Measurements from ENCODE around the gene SIM2.

Gene SIM2

DNA sequence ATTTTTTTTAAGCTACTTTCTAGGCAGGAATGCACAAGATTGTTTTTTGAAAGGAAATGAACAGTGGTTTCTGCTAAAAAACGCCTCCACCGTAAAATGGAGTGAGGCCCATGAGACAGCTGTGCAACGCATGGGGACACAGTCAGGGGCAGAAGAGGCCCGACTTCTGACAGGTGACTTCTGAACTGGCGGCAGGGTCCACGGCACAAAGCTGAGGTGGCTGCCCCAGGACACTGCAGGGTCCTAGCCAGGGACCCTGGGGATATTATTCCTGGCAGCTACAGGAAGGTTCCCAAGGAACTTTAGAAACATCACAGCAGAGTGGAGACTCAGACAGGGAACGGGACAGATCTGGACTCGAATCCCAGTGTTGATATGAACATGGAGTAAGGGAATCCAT, 75.1 kb downstream of the SIM2 start:
- DNase-seq, result no peak

GRCh38 chr21:36776981-36777617, 78.2 kb downstream of the SIM2 start:
- no peak for DNase-seq

GRCh38 chr21:36780861-36781260, 81.9 kb downstream of the SIM2 start:
- no peak for DNase-seq

- peak; percentile 23 for DNase-seq
These were observed 84.9 kb downstream of the SIM2 start for GRCh38 chr21:36783612-36784374.

GRCh38 chr21:36784947-36785346, 86.0 kb downstream of the SIM2 start:
- DNase-seq, result no peak

DNA sequence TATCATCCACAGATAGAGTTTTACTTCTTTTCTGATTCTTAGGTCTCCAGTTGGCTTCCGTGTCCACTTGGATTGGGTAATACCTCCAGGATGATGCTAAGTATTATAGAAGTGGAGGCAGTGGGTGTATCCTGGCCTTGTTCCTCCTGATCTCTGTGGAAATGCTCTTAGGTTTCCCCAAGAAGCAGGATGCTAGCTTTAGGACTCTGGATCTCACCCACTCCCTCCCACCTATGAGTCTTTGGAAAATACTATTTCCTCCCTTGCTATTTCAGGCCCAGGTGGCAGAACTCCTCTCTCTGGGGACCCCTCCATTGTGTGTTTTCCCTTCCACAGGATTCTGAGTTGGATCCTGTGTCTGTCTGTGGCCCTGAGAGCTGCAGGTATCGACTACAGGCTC, 86.7 kb downstream of the SIM2 start:
- no peak for DNase-seq

DNA sequence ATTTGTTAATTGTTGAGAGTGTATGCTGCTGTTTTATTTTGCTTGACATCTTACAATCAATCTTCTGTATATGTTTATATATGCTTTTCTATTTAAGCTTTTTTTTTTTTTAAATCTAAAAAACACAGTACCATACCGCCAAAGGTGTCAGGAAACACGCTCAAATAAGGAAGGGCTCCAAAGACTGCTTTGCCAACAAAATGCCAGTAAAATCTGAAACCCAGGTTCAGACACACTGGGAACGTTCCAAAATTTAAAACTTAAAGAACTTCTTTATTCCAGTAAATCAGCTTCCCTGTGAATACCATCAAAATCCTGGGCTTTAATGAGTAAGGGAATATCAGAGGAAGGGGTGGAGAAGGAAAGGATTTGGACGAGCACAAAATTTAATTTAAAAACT, 87.3 kb downstream of the SIM2 start:
- DNase-seq, result no peak

DNA sequence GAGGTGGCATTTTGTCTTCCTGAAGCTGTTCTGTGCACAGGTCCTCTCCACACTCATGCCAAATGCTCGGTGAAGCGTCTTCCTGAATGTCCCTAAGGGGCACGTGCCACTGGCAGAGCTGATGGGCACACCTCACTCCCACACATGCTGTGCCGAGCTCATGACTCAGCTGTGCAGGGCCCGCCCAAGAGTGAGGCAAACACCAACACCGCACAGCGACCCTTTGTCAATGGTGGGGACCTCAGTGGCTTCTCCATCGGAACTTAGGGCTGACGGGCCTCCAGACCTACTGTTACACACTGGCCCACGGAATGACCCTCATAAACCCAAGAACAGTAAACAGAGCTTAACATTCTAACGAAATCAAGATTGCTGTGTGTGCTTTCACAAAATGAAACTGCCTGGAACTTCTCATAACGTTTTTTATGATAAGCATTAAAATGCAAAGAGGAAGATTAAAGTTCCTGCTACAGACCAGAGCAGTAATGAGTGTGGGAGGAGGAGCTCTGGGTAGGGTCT, 89.3 kb downstream of the SIM2 start:
- DNase-seq, result no peak

GRCh38 chr21:36790616-36791015, 91.7 kb downstream of the SIM2 start:
- DNase-seq, result no peak

DNA sequence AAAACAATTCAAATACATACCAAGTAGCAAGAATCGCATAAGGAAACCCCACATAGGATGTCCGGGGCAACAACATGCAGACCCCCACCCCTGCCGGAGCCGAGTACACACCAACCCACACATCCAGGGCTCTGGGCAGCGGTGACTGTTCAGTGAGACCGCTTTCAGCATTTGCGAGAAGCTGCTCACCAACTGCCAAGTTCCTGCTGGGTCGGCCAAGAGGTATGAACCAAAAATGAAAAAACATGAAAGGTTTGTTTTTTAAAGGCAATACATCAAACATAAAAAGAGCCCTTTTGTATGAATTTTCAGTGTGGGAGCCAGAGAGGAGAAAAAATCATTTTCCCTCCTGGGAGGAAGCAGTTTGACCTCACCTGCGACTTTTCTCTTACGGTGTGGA, 92.3 kb downstream of the SIM2 start:
- DNase-seq, result no peak

DNA sequence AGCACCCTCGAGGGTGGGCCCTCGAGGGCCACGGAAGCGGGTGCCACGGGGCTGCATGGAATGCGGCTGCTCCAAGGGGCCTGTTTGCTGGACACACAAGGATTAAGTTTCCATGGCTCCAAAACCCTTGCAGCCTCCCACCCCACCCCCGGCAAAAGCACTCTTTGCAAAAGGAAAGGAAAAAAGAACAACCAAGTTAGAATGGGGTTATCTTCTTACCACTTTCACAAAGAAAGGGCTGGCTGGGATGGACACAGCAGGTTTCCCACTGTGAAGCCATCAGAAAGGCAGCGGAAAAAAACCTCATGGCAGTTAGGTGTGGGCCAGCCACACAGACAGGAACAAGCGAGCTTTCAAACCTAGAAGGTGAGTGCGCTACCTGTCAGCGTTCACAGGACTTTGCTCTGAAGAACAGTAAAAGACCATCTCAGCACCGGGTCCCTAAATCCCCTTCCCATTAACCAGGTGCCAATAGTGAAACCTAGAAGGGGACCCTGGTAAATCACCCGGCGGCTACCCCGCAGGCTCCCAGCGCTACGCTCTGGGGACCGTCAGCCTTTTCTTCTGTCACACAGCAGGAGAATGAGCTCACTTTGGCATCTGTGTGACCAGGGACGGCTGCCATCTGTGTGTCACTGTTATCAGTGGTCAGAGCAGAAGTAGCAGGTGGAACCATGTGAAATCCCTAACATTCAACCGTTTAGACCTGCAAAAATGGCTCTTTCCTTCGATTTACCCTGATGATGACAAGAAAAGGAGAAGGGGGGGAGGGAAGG, 93.0 kb downstream of the SIM2 start:
- DNase-seq, result no peak

DNA sequence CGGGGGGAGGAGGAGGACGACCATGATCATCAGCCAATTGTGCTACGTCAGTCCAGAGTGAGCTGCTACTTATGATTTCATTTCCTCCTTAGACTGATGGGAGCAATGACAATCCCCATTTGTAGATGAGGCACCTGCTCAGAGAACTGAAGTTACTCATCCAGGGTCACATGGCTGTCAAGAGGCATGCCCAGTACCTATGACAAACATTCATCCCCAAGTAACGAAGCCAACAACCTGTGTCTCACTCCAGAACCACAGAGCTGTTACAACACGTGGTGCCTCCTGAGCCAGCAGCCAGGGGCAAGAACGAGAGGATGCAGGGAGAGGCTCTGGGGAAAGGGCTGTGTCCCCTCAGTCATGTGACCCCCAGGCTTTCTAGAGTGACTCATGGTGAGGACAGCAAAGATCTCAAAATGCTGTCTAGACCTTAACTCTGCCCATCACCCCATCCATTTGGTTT, 93.6 kb downstream of the SIM2 start:
- peak; percentile 38 for DNase-seq

GRCh38 chr21:36796070-36796469, 97.2 kb downstream of the SIM2 start:
- DNase-seq, result no peak

DNA sequence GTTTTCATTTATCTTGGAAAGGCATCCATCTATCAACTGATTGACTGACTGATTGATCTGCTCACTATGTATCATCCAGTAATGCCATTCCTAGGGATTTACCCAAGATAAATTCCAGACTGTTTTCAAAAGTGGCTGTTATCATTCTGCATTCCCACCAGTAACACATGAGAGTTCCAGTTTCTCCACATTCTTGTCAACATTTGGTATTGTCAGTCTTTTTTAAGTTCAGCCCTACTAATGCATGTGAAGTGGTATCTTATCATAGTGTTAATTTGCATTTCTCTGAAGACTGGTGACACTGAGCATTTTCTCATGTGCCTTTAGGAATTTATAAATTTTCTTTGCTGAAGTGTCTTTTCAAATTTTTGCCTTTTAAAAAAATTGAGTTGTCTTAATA, 99.6 kb downstream of the SIM2 start:
- no peak for DNase-seq

Measured in stimulated activated CD4-positive, alpha-beta T cell treated with anti-CD3 and anti-CD28 coated beads, Interleukin-1b, Interleukin-23, amount 100 ng/mL, for 48 hours (primary cell).